ENCODE measurements around the gene PFDN5. TPM values are rescaled to one million over a fixed set of nuclear protein-coding genes. Genes with fewer than 3 reads are reported as not detected.
"Not testable (repeated sequence)": the region's sequence is repeated elsewhere in the genome, so short reads cannot be mapped to it uniquely, and the experiment has no call there.

The PFDN5 gene
- total RNA-seq, 1 experiment from 2014 or later, result 497 TPM

GRCh38 chr12:53286448-53286847, 8.9 kb upstream of the PFDN5 start:
- DNase-seq (ENCODE audit: low read depth), result no peak

GRCh38 chr12:53287741-53288216, 7.6 kb upstream of the PFDN5 start:
- DNase-seq (ENCODE audit: low read depth), result peak; percentile 49

- no peak for DNase-seq (ENCODE audit: low read depth)
Measured at GRCh38 chr12:53288322-53288721, 7.0 kb upstream of the PFDN5 start.

GRCh38 chr12:53289891-53290290, 5.5 kb upstream of the PFDN5 start:
- DNase-seq (ENCODE audit: low read depth), result peak; percentile 48

- no peak for DNase-seq (ENCODE audit: low read depth)
Measured at GRCh38 chr12:53290661-53291060, 4.7 kb upstream of the PFDN5 start.

GRCh38 chr12:53292426-53292825, 2.9 kb upstream of the PFDN5 start:
- DNase-seq (ENCODE audit: low read depth), result no peak

- no peak for DNase-seq (ENCODE audit: low read depth)
Measured at GRCh38 chr12:53295891-53296219, 513 bp downstream of the PFDN5 start.

GRCh38 chr12:53297106-53297505, 1.8 kb downstream of the PFDN5 start:
- not testable (repeated sequence) for DNase-seq (ENCODE audit: low read depth)

- peak; percentile 33 for DNase-seq (ENCODE audit: low read depth)
Measured at GRCh38 chr12:53298164-53298563, 2.8 kb downstream of the PFDN5 start.

GRCh38 chr12:53299101-53299453, 3.7 kb downstream of the PFDN5 start:
- DNase-seq (ENCODE audit: low read depth), result peak; percentile 81

- DNase-seq (ENCODE audit: low read depth), result peak; percentile 89
Measured at GRCh38 chr12:53299454-53300180, 4.3 kb downstream of the PFDN5 start, which contains the start of gene MYG1. MYG1 (plus strand) TSS chr12:53299695; CDS start chr12:53299738, 43 bp downstream.

- DNase-seq (ENCODE audit: low read depth), result peak; percentile 34
Measured at GRCh38 chr12:53300187-53300586, 4.8 kb downstream of the PFDN5 start.

- DNase-seq (ENCODE audit: low read depth), result no peak
Measured at GRCh38 chr12:53302903-53303302, 7.6 kb downstream of the PFDN5 start.

GRCh38 chr12:53306826-53307225, 11.5 kb downstream of the PFDN5 start:
- no peak for DNase-seq (ENCODE audit: low read depth)

GRCh38 chr12:53308276-53308675, 12.9 kb downstream of the PFDN5 start:
- DNase-seq (ENCODE audit: low read depth), result no peak

GRCh38 chr12:53313996-53314395, 18.7 kb downstream of the PFDN5 start:
- no peak for DNase-seq (ENCODE audit: low read depth)

GRCh38 chr12:53320352-53321195, 25.2 kb downstream of the PFDN5 start:
- peak; percentile 18 for DNase-seq (ENCODE audit: low read depth)

GRCh38 chr12:53324113-53324778, 28.9 kb downstream of the PFDN5 start:
- DNase-seq (ENCODE audit: low read depth), result no peak

- DNase-seq (ENCODE audit: low read depth), result peak; percentile 89
Measured at GRCh38 chr12:53324779-53325510, 29.6 kb downstream of the PFDN5 start.

GRCh38 chr12:53325511-53326061, 30.2 kb downstream of the PFDN5 start:
- no peak for DNase-seq (ENCODE audit: low read depth)

GRCh38 chr12:53326460-53327185, 31.3 kb downstream of the PFDN5 start:
- no peak for DNase-seq (ENCODE audit: low read depth)

All from RPMI7951 (cell line).